AG10803 (cell line): ENCODE results near the gene AIMP1.

Experiments
- DNase-seq: peaks from one replicate; pipeline ENCODE4 v3.0.0; 2010; ENCODE audit warnings: low read depth
- H3K4me3 ChIP-seq: 2 replicates; pipeline ENCODE4 v1.5.1; 2011; ENCODE audit warnings: mild to moderate bottlenecking, low read length, control low read depth
- TF ChIP-seq, protein P1 (sequence below): conservative IDR thresholded peaks from 2 replicates; pipeline ENCODE4 v1.5.1; 2011; ENCODE audit warnings: mild to moderate bottlenecking, low read length, control low read depth, inconsistent platforms

AIMP1 gene

DNA sequence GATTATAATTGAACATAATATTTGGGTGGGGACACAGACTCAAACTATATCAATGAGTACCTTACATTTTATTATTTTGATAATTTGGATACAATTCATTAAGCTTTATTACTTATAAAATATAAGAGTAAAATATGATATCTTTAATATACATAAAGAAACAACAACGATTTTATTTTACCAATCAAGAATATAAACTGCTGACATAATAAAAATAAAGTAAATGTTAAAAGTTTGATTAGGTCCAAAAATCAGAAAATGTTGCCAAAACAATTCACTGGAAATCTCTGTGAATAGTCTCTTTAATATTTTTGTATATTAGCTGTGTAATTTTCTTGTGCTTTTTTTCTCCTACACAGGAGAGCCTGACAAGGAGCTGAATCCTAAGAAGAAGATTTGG, 30.8 kb downstream of the AIMP1 start:
- no peak for DNase-seq
- H3K4me3 ChIP-seq, result no peak overlapping the region
- TF ChIP-seq, protein P1, sequence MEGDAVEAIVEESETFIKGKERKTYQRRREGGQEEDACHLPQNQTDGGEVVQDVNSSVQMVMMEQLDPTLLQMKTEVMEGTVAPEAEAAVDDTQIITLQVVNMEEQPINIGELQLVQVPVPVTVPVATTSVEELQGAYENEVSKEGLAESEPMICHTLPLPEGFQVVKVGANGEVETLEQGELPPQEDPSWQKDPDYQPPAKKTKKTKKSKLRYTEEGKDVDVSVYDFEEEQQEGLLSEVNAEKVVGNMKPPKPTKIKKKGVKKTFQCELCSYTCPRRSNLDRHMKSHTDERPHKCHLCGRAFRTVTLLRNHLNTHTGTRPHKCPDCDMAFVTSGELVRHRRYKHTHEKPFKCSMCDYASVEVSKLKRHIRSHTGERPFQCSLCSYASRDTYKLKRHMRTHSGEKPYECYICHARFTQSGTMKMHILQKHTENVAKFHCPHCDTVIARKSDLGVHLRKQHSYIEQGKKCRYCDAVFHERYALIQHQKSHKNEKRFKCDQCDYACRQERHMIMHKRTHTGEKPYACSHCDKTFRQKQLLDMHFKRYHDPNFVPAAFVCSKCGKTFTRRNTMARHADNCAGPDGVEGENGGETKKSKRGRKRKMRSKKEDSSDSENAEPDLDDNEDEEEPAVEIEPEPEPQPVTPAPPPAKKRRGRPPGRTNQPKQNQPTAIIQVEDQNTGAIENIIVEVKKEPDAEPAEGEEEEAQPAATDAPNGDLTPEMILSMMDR, result no peak

DNA sequence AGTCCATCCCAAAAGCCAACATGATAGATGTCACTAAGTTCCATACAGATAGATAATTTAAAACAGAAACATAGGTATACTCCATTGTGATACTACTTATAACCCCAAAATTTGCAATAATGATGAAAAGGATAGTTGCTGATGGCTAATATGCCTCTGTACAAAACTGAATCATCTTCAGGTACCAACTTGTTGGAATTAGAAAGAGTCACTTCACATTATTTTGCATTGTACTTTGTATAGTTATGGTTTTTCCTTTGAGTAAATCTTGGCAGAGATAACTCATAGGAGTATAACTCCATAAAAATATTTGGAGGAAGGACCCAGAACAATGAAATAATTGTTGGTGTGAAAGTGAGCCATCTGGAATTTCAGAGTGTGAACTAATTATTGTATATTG, 34.7 kb downstream of the AIMP1 start:
- H3K4me3 ChIP-seq, result no peak overlapping the region
- TF ChIP-seq, protein P1, result no peak
- no peak for DNase-seq

DNA sequence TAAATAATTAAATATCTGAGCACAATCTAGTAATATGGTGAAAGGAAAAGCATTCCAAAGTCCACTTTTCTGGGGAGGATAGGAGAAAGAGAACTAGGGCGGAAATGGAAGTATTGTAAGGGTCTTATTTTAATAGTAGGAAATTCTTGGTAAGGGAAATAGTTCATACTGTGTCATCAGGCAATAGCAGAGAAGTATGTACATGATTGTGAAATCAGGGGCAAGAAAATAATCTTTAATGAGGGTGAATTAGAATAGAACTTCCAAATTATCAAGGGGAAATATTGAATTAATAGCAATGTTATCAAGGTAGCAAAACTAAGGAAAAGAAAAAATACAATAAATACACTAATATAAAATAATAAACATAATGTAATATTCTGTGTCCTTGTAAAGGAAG, 37.4 kb downstream of the AIMP1 start:
- TF ChIP-seq, protein P1, result no peak

DNA sequence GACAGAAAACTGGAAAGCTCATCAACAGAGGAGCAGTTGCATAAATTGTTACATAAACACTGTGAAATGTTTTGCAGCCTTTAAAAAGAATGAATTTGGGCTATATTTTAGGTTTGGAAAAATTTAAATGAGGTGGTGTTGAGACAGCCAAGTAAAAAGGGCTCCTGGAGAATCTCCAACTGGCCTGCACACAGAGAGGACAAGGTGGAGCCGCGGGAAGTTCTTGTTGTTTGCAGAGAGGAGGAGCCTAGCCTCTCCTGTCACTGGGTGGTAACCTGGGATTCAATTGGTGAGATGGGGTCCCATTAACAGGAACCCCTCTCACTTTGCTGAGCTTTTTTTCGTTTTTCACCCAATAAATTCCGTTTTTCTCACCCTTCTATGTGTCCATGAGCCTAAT, 38.8 kb downstream of the AIMP1 start:
- peak; percentile 11 for DNase-seq
- no peak overlapping the region for H3K4me3 ChIP-seq
- TF ChIP-seq, protein P1, result no peak

More for the DNA sequence above, 37.4 kb downstream of the AIMP1 start:
- DNase-seq, result no peak
- H3K4me3 ChIP-seq, result no peak overlapping the region

DNA sequence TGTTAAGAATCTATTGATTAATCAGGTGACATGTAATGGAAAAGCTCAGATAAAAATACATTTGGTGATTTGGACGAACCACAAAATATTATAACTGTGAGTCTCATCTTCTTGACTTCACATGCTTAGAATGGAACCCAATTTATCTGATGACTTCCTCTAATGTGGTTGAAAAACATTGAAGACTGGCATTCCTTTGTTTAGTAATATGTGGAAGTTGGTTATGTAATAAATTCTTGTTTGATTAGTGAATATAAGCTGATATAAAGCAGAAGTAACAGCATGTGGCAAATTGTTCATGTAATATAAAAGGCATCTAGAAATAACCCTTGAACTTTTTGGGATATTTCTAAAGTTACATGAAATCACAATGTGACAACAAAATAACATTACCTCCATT, 42.5 kb downstream of the AIMP1 start:
- no peak overlapping the region for H3K4me3 ChIP-seq
- peak; percentile 92 for DNase-seq
- TF ChIP-seq, protein P1, result no peak

DNA sequence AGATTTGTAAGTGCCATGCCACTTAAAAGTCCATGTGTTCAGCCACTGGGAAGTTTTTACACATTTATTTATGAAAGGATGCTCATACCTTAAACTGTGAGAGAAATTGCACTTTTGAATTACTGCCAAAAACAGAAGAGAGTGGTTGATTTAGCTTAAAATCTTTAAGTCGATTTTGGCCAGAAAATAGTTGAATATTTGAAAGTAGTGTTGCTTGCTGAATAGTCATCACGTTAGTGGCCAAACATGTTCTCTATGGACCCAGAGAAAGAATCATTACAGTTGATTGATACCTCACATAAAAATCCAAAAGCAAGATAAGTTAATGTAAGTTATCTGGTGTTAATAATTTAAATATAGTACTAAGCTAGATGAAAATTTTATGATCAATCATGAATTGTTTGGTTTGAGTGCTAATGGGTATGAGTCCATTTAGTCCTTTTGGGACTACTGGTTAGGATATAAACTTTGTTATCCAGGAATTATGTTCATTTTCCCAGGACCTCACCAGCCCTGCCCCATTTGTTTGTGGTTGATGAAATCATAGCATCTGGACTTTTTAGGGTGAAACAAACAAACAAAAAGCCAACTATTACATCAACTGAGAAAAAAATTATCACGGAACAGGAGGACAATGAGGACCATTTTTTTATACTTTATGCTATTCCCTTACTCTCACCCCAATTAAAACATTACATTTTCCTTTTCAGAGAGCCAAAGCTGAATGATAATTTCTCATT, 45.9 kb downstream of the AIMP1 start:
- H3K4me3 ChIP-seq, result no peak overlapping the region
- peak; percentile 36 for DNase-seq
- TF ChIP-seq, protein P1, result no peak

DNA sequence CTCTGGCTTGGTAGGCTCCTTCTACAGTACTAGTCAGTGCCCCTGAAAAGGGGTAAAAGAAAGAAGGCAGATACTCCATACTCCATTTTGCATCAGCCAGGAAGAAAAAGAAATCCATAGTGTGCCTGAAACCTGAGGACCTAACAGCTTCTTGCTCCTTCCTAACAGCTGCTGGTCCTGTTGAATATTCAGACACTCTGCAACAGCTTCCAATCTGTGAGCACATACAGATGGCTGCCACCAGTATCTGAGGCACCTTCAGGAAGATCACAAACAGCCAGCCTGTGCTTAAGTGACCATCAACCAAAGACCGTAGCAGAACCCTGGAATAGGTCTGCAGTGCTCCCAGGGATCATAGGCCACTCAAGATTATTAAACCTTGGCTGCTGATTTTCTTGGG, 47.9 kb downstream of the AIMP1 start:
- TF ChIP-seq, protein P1, result no peak
- no peak overlapping the region for H3K4me3 ChIP-seq
- no peak for DNase-seq
